A549 (cell line): ENCODE results near the gene SERTAD4. TPM values are rescaled to one million over a fixed set of nuclear protein-coding genes. Genes with fewer than 3 reads are reported as not detected.

Experiments used
- ATAC-seq, 2 experiments: fragments of 200-7000 bp in 1 of 2; fragments of >200 bp in 1 of 2; cut with Nextera tagmentation in 1 of 2; cut with Tn5 transposase in 1 of 2; 3 replicates each; pipeline versions ENCODE4 v1.8.0 to v1.9.1; 2018 to 2020; ENCODE audit warnings: mild to moderate bottlenecking in 1 of 2, moderate library complexity in 1 of 2
- CTCF ChIA-PET: fragments of 300-600 bp; sonication (Branson Sonifier 250); formaldehyde crosslinking; extraction: SDS; loops from one replicate; lab custom pipeline; 2021; ENCODE audit warnings: antibody characterized with exemption, inconsistent platforms; lab: Yijun Ruan, JAX
- POLR2A ChIA-PET: fragments of 350-600 bp; formaldehyde crosslinking; extraction: SDS; loops from one replicate; lab custom pipeline; 2021; ENCODE audit warnings: antibody characterized with exemption, inconsistent platforms; lab: Yijun Ruan, JAX
- DNase-seq, 2 experiments: peaks; one replicate each; pipeline versions ENCODE4 v3.0.0 to v3.0.0-alpha.2; 2011 to 2016; ENCODE audit warnings: low read depth in 1 of 2, low spot score in 1 of 2
- FAIRE-seq: peaks from 2 replicates; lab custom pipeline; 2011; peaks lifted over from hg19 to GRCh38; lab: Jason Lieb, UNC
- H3K27ac ChIP-seq, 2 experiments: fragments of >200 bp; sonication (Bioruptor Twin); formaldehyde crosslinking; 3 replicates each; pipeline ENCODE4 v1.5.1; 2016 to 2017
- H3K4me1 ChIP-seq: fragments of >200 bp; sonication (Bioruptor Twin); formaldehyde crosslinking; 3 replicates; pipeline ENCODE4 v1.6.1; 2016
- H3K4me2 ChIP-seq: fragments of >200 bp; sonication (Bioruptor Twin); formaldehyde crosslinking; 3 replicates; pipeline ENCODE4 v1.6.1; 2016
- H3K4me3 ChIP-seq: fragments of >200 bp; sonication (Bioruptor Twin); formaldehyde crosslinking; 3 replicates; pipeline ENCODE4 v1.5.1; 2016
- H3K9me3 ChIP-seq: fragments of >200 bp; sonication (Bioruptor Twin); formaldehyde crosslinking; 3 replicates; pipeline ENCODE4 v1.6.1; 2016
- CEBPB ChIP-seq, 2 experiments: fragments of >200 bp in 1 of 2; sonication (Bioruptor Twin) in 1 of 2; formaldehyde crosslinking in 1 of 2; IDR thresholded peaks; 2 replicates each; pipeline ENCODE4 v1.6.1; 2012 to 2016
- EHF ChIP-seq: fragments of 250-450 bp; sonication (Bioruptor Pico); IDR thresholded peaks from 2 replicates; pipeline ENCODE4 v1.5.0; 2020; ENCODE audit warnings: mild to moderate bottlenecking
- EHMT2 ChIP-seq: fragments of 200-600 bp; sonication (generic); IDR thresholded peaks from 2 replicates; pipeline ENCODE4 v1.6.1; 2016; ENCODE audit warnings: antibody characterized with exemption, low read depth, mild to moderate bottlenecking, moderate library complexity
- ESRRA ChIP-seq: fragments of 150-350 bp; IDR thresholded peaks from 2 replicates; pipeline ENCODE4 v1.6.1; 2014; ENCODE audit warnings: mild to moderate bottlenecking, low read length, borderline replicate concordance
- FOXS1 ChIP-seq: fragments of 250-450 bp; sonication (Bioruptor Pico); IDR thresholded peaks from 2 replicates; pipeline ENCODE4 v1.5.0; 2020; ENCODE audit warnings: mild to moderate bottlenecking, moderate library complexity
- GATA3 ChIP-seq: IDR thresholded peaks from 2 replicates; pipeline ENCODE4 v1.6.1; 2012; ENCODE audit warnings: borderline replicate concordance
- HDAC2 ChIP-seq: fragments of 200-600 bp; sonication (generic); IDR thresholded peaks from 2 replicates; pipeline ENCODE4 v1.6.1; 2016
- HOXB5 ChIP-seq: fragments of 250-450 bp; sonication (Bioruptor Pico); IDR thresholded peaks from 2 replicates; pipeline ENCODE4 v1.5.0; 2020; ENCODE audit warnings: mild to moderate bottlenecking, moderate library complexity
- MAFK ChIP-seq: fragments of 450-650 bp; IDR thresholded peaks from 2 replicates; pipeline ENCODE4 v1.6.1; 2014; ENCODE audit not compliant: partially characterized antibody
- MYC ChIP-seq: IDR thresholded peaks from 2 replicates; pipeline ENCODE4 v1.6.1; 2012; ENCODE audit warnings: mild to moderate bottlenecking, inconsistent platforms, low read length, improper control_type of control experiment, borderline replicate concordance
- POLR2A ChIP-seq: IDR thresholded peaks from 2 replicates; pipeline ENCODE4 v1.6.1; 2012; ENCODE audit warnings: mild to moderate bottlenecking, low read length
- POLR2AphosphoS2 ChIP-seq: conservative IDR thresholded peaks from 2 replicates; pipeline ENCODE4 v1.6.1; 2012; ENCODE audit warnings: low read length, improper control_type of control experiment, inconsistent platforms
- RAD21 ChIP-seq, 2 experiments: fragments of >200 bp in 1 of 2; sonication (Bioruptor Twin) in 1 of 2; formaldehyde crosslinking in 1 of 2; IDR thresholded peaks in 1 of 2; conservative IDR thresholded peaks in 1 of 2; 2 replicates in 1 of 2; 3 replicates in 1 of 2; pipeline ENCODE4 v1.6.1; 2012 to 2018; ENCODE audit warnings: inconsistent platforms in 1 of 2
- RARB ChIP-seq: fragments of 250-450 bp; sonication (Bioruptor Pico); IDR thresholded peaks from 2 replicates; pipeline ENCODE4 v1.8.0; 2021; ENCODE audit warnings: mild to moderate bottlenecking, moderate library complexity
- RCOR1 ChIP-seq: fragments of 150-350 bp; IDR thresholded peaks from 2 replicates; pipeline ENCODE4 v1.6.1; 2014; ENCODE audit warnings: antibody characterized with exemption, low read length, low read depth
- RNF2 ChIP-seq: fragments of 200-600 bp; sonication (generic); IDR thresholded peaks from 2 replicates; pipeline ENCODE4 v1.6.1; 2016; ENCODE audit warnings: low read depth, mild to moderate bottlenecking, antibody characterized with exemption, moderate library complexity, borderline replicate concordance
- TFCP2L1 ChIP-seq: fragments of 250-450 bp; sonication (Bioruptor Pico); IDR thresholded peaks from 2 replicates; pipeline ENCODE4 v1.5.0; 2021; ENCODE audit warnings: mild to moderate bottlenecking
- TP53 ChIP-seq: fragments of 250-450 bp; sonication (Bioruptor Pico); IDR thresholded peaks from 2 replicates; pipeline ENCODE4 v1.5.0; 2021; ENCODE audit warnings: mild to moderate bottlenecking, moderate library complexity
- ZFP36 ChIP-seq: fragments of 450-650 bp; IDR thresholded peaks from 2 replicates; pipeline ENCODE4 v1.6.1; 2014; ENCODE audit warnings: borderline replicate concordance; ENCODE audit not compliant: partially characterized antibody
- ZNF302 ChIP-seq: fragments of 250-450 bp; sonication (Bioruptor Pico); IDR thresholded peaks from 2 replicates; pipeline ENCODE4 v1.9.0; 2021; ENCODE audit warnings: inconsistent platforms, mild to moderate bottlenecking, moderate library complexity
- WGBS: methylation state at CpG from one replicate; pipeline ENCODE4 v1.1.6; 2017; ENCODE audit errors: missing lambda C conversion rate; 5-methylcytosine and 5-hydroxymethylcytosine counted together
- polyA minus RNA-seq: library from RNA; depleted of rRNA, polyadenylated mRNA; stranded (reverse); fragments of >200 nt; gene quantifications from 2 replicates; pipeline ENCODE4 v1.2.3, GENCODE V29; 2011; rRNA and poly(A)+ RNA removed
- polyA plus RNA-seq, 4 experiments: library from polyadenylated mRNA; depleted of rRNA in 3 of 4; stranded (reverse); fragments of >200 nt; fragmentation: RNase III in 1 of 4; extraction: RNeasy Plus Mini Kit Qiagen cat#74134 plus additional on column Dnase treatment in 1 of 4; gene quantifications; 2 replicates in 3 of 4; 3 replicates in 1 of 4; pipeline ENCODE4 v1.2.3, GENCODE V29; 2011 to 2017
- TF ChIP-seq, protein P1 (sequence below): fragments of 250-450 bp; sonication (Bioruptor Pico); IDR thresholded peaks from 2 replicates; pipeline ENCODE4 v1.5.0; 2020; ENCODE audit warnings: low read depth, mild to moderate bottlenecking, moderate library complexity
- TF ChIP-seq, protein P2 (sequence below): fragments of >200 bp; sonication (Bioruptor Twin); formaldehyde crosslinking; IDR thresholded peaks from 2 replicates; pipeline ENCODE4 v1.6.1; 2016

SERTAD4 gene
- polyA plus RNA-seq (2011; rRNA removed) (0.62 and 0.77 TPM in 2 replicates), polyA plus RNA-seq (2017; fragmentation: RNase III; extraction: RNeasy Plus Mini Kit Qiagen cat#74134 plus additional on column Dnase treatment) (0.71 to 1.3 TPM (median 0.87 TPM) in 3 replicates), polyA minus RNA-seq (0.44 and 0.62 TPM in 2 replicates)
- polyA plus RNA-seq (2012; cell fraction: cytosol; rRNA removed) = 0.33 and 0.43 TPM in 2 replicates
- 0.12 and 0.22 TPM in 2 replicates for polyA plus RNA-seq (2012; cell fraction: nucleus; rRNA removed)

DNA sequence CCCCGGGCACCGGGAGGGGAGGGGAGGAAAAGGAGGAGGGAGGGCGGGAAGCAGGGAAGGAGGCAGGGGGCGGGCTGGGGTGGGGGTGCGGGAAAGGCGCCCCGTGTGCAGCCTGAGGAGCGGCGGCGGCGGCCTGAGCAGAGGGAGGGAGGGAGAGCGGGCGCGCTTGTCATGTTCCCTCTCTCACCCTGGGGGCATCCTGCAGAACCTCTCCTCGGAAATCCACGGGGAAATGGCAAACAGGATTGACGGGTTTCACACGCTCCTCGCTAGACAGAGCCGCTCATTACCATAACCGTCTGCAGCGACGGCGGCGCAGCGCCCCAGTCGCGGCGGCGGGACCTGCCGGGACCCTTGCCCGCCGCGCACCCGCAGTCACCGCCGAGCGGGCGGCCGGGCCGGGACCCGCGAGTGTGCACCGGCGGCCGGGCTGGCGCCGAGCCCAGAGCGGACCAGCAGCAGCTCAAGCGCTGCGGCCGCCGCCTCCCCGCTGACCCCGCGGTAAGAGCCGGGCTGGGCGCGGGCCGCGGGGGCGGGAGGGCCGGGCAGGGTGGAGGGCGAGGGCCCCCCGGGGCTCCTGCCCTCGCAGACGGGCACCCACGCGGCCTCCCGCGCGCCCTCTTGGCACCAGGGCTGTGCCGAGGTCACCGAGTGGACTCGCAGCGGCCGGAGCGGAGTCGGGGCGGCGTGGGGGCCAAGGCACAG lies at the start of gene SERTAD4:
TSS of gene SERTAD4 (plus strand) at position 286 of the 705 bp plus-strand sequence. CDS start 5,165 bp downstream, outside the sequence.
- DNase-seq = peak in 1 of 2 experiments; percentile 40
- no peaks in the 10 kb centered on the region for H3K9me3 ChIP-seq
- peaks cover 8% of the 10 kb centered on the region; the same call in 1 of the 3 replicates for H3K4me1 ChIP-seq
- peak; percentile 37 to 47 for ATAC-seq
- H3K4me3 ChIP-seq = peak within 1 kb of the TSS; percentile 59
- peak within 1 kb of the TSS; percentile 37 to 85 for H3K27ac ChIP-seq
- peak within 1 kb of the TSS; percentile 99 for H3K4me2 ChIP-seq
- ChIA-PET CTCF (interaction anchor here (0.7 kb wide), 1 partner anchor 26 kb away, joined by 4 read pairs; no protein-coding TSS in a partner anchor), POLR2A (no interaction called here)
- WGBS = 0% methylated on average over 12 of the region's 81 CpGs
- no peak for TF ChIP-seq CEBPB (IDR thresholded peaks at IDR 0.05)
- TF ChIP-seq, protein P1, sequence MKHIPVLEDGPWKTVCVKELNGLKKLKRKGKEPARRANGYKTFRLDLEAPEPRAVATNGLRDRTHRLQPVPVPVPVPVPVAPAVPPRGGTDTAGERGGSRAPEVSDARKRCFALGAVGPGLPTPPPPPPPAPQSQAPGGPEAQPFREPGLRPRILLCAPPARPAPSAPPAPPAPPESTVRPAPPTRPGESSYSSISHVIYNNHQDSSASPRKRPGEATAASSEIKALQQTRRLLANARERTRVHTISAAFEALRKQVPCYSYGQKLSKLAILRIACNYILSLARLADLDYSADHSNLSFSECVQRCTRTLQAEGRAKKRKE (CRISPR knock-in tag) = no peak
- TF ChIP-seq ZNF302 (CRISPR knock-in tag) = no peak
- no peak for TF ChIP-seq FOXS1 (CRISPR knock-in tag)
- no peak for TF ChIP-seq RCOR1
- no peak for TF ChIP-seq TP53 (CRISPR knock-in tag)
- no peak for TF ChIP-seq RNF2
- no peak for TF ChIP-seq EHF (CRISPR knock-in tag)
- TF ChIP-seq, protein P2, sequence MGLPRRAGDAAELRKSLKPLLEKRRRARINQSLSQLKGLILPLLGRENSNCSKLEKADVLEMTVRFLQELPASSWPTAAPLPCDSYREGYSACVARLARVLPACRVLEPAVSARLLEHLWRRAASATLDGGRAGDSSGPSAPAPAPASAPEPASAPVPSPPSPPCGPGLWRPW = no peak
- TF ChIP-seq RARB = no peak
- no peak for TF ChIP-seq POLR2A
- no peak for TF ChIP-seq MYC
- no peak for TF ChIP-seq HDAC2
- TF ChIP-seq ZFP36 = no peak
- TF ChIP-seq EHMT2 = no peak
- no peak for TF ChIP-seq ESRRA
- FAIRE-seq = no peak

DNA sequence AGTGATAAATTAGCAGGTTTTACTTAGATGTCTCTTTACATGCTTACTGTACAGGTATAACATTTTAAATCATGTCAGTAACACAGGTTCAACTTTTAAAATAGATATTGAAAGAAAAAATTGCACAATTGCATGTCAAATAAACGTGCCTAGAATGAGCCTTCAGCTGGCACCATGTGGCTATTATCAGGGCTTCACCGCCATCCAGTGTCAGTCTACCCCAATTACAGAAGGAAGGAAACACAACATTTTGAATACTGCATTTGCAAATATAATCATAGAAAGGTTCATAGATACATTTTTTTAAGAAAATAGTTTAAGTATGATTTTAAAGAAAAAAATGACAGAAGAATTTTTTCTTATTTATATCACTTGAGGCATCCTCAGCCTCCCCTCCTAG lies 47.5 kb upstream of the SERTAD4 start:
- Histone ChIP-seq H3K4me2 (no peak overlapping the region), H3K4me3 (no peak overlapping the region), H3K27ac (no peak overlapping the region), H3K9me3 (no peaks in the 10 kb centered on the region), H3K4me1 (peaks cover 14% of the 10 kb centered on the region; the same call in 2 of the 3 replicates)
- DNase-seq = no peak
- FAIRE-seq = no peak
- 53% methylated on average over 2 of the region's 2 CpGs for WGBS
- no peak for TF ChIP-seq MAFK
- no peak for TF ChIP-seq HOXB5
- no peak for TF ChIP-seq POLR2AphosphoS2
- no peak for TF ChIP-seq TFCP2L1 (CRISPR knock-in tag)
- TF ChIP-seq RNF2 = no peak
- TF ChIP-seq RAD21 (conservative IDR thresholded peaks at IDR 0.05 in 1 of 2, IDR thresholded peaks at IDR 0.05 in 1 of 2) = no peak; a peak in 1 of 5 replicates
- TF ChIP-seq CEBPB (IDR thresholded peaks at IDR 0.05) = no peak
- TF ChIP-seq GATA3 = no peak
- ChIA-PET POLR2A (no interaction called here), CTCF (no interaction called here)
- no peak for ATAC-seq
